Loucy (cell line): ENCODE data around the gene SLCO4A1.

Experiments used
- H2AFZ ChIP-seq: fragments of 200-600 bp; sonication (generic); 2 replicates; pipeline ENCODE4 v1.6.0; 2016; ENCODE audit warnings: antibody characterized with exemption, mild to moderate bottlenecking, low read length, moderate library complexity
- H3F3A ChIP-seq: fragments of 200-600 bp; 2 replicates; pipeline ENCODE4 v1.6.0; 2016; ENCODE audit warnings: antibody characterized with exemption, low read depth, mild to moderate bottlenecking
- H3K27me3 ChIP-seq: fragments of 200-600 bp; sonication (generic); 2 replicates; pipeline ENCODE4 v1.6.1; 2014; ENCODE audit warnings: low read length, mild to moderate bottlenecking; ENCODE audit not compliant: insufficient read depth, poor library complexity, severe bottlenecking
- H3K36me3 ChIP-seq: fragments of 200-600 bp; sonication (generic); 2 replicates; pipeline ENCODE4 v1.6.1; 2016; ENCODE audit warnings: low read length; ENCODE audit not compliant: insufficient read depth
- H3K4me1 ChIP-seq: fragments of 200-600 bp; sonication (generic); 2 replicates; pipeline ENCODE4 v1.5.1; 2014; ENCODE audit warnings: low read length, mild to moderate bottlenecking; ENCODE audit not compliant: insufficient read depth, poor library complexity, severe bottlenecking
- H3K4me2 ChIP-seq: fragments of 200-600 bp; sonication (generic); 2 replicates; pipeline ENCODE4 v1.6.0; 2014; ENCODE audit warnings: antibody characterized with exemption, low read length, low read depth, mild to moderate bottlenecking; ENCODE audit not compliant: poor library complexity, severe bottlenecking
- H3K4me3 ChIP-seq: fragments of 200-600 bp; sonication (generic); 2 replicates; pipeline ENCODE4 v1.5.1; 2014; ENCODE audit warnings: low read length, mild to moderate bottlenecking, mixed read lengths; ENCODE audit not compliant: poor library complexity, severe bottlenecking
- H3K79me2 ChIP-seq: fragments of 200-600 bp; sonication (generic); 2 replicates; pipeline ENCODE4 v1.6.1; 2014; ENCODE audit warnings: low read length; ENCODE audit not compliant: insufficient read depth
- H3K9ac ChIP-seq: fragments of 200-600 bp; sonication (generic); 2 replicates; pipeline ENCODE4 v1.6.0; 2014; ENCODE audit warnings: mild to moderate bottlenecking, low read depth, low read length, moderate library complexity; ENCODE audit not compliant: poor library complexity, severe bottlenecking
- H3K9me2 ChIP-seq: fragments of 200-600 bp; sonication (generic); replicated peaks from 2 replicates; pipeline ENCODE4 v1.6.1; 2016; ENCODE audit warnings: low read depth, low read length, mixed read lengths
- H3K9me3 ChIP-seq: fragments of 200-600 bp; sonication (generic); 2 replicates; pipeline ENCODE4 v1.6.1; 2014; ENCODE audit warnings: mild to moderate bottlenecking, antibody characterized with exemption, low read length, low read depth; ENCODE audit not compliant: insufficient read depth
- H4K20me1 ChIP-seq: fragments of 200-600 bp; sonication (generic); 2 replicates; pipeline ENCODE4 v1.6.0; 2014; ENCODE audit warnings: antibody characterized with exemption, low read length, mild to moderate bottlenecking; ENCODE audit not compliant: insufficient read depth, poor library complexity, severe bottlenecking
- CTCF ChIP-seq: fragments of 200-600 bp; sonication (generic); conservative IDR thresholded peaks from 2 replicates; pipeline ENCODE4 v1.5.1; 2014; ENCODE audit warnings: mild to moderate bottlenecking, antibody characterized with exemption, low read length
- EZH2phosphoT487 ChIP-seq: fragments of 200-600 bp; IDR thresholded peaks from 2 replicates; pipeline ENCODE4 v1.6.1; 2018; ENCODE audit warnings: antibody characterized with exemption, mild to moderate bottlenecking, moderate library complexity, borderline replicate concordance

SLCO4A1 gene

GRCh38 chr20:62669249-62669648, 26.9 kb downstream of the SLCO4A1 start:
- Histone ChIP-seq H3K4me2 (no peak overlapping the region), H3K4me1 (no peaks in the 10 kb centered on the region), H2AFZ (no peak overlapping the region), H3K9ac (no peak overlapping the region), H3K27me3 (no peaks in the 10 kb centered on the region), H3K9me3 (no peaks in the 10 kb centered on the region), H4K20me1 (no peaks in the 10 kb centered on the region), H3K9me2 (no peaks in the 10 kb centered on the region), H3F3A (no peaks in the 10 kb centered on the region), H3K36me3 (peaks cover 25% of the 10 kb centered on the region; the same call in 1 of the 2 replicates), H3K4me3 (no peak overlapping the region), H3K79me2 (no peaks in the 10 kb centered on the region)
- TF ChIP-seq CTCF (no peak), EZH2phosphoT487 (no peak)

DNA sequence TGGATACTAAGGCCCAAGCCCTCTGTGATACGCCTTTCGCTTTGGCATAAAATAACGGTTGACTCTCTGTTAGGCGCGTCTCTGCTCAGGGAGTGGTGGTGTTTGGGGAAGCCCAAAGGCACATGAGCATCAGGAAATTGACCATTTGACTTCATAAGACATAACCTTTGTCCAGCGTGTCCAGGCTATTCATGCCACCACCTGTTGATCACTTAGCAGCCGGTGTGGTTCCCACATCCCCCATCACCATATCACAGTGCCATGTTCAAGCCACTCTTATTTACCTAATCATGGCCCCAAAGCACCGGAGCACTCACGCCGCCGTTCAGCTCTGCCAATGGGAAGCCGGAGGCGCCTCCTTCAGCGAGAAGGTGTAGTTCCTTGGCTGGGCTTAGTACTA, 27.9 kb downstream of the SLCO4A1 start:
- no peak overlapping the region for H3K9ac ChIP-seq
- no peaks in the 10 kb centered on the region for H3K79me2 ChIP-seq
- H3K27me3 ChIP-seq: no peaks in the 10 kb centered on the region
- no peaks in the 10 kb centered on the region for H3F3A ChIP-seq
- no peaks in the 10 kb centered on the region for H3K4me1 ChIP-seq
- no peak overlapping the region for H3K4me3 ChIP-seq
- H3K36me3 ChIP-seq: peaks cover 21% of the 10 kb centered on the region; the same call in 1 of the 2 replicates
- H4K20me1 ChIP-seq: no peaks in the 10 kb centered on the region
- no peak overlapping the region for H2AFZ ChIP-seq
- H3K9me2 ChIP-seq: no peaks in the 10 kb centered on the region
- no peak overlapping the region for H3K4me2 ChIP-seq
- H3K9me3 ChIP-seq: no peaks in the 10 kb centered on the region
- no peak for TF ChIP-seq EZH2phosphoT487
- no peak for TF ChIP-seq CTCF

DNA sequence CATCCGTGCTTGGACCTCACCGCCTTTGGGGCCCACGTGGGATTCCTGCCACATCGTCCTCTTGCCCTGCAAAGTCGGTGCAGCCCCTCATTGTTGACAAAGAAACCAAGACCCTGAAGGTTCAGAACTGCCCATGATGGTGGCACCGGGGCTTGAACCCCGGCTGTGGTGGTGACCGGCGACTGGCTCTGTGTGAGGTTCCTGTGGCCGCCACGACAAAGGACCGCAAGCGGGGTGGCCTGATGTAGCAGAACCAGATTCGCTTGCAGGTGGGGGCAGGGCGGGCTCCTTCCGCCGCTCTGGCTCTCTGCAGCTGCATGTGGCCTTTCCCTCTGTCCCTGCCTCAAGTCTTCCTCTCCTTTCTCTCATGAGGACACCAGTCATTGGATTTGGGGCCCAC, 28.7 kb downstream of the SLCO4A1 start:
- no peaks in the 10 kb centered on the region for H3K4me1 ChIP-seq
- H4K20me1 ChIP-seq: no peaks in the 10 kb centered on the region
- no peaks in the 10 kb centered on the region for H3K9me2 ChIP-seq
- H3K79me2 ChIP-seq: no peaks in the 10 kb centered on the region
- peaks cover 19% of the 10 kb centered on the region; the same call in 1 of the 2 replicates for H3K36me3 ChIP-seq
- TF ChIP-seq CTCF: no peak
- no peak for TF ChIP-seq EZH2phosphoT487
- no peak overlapping the region for H3K4me2 ChIP-seq
- no peak overlapping the region for H3K9ac ChIP-seq
- H3K4me3 ChIP-seq: no peak overlapping the region
- H3K27me3 ChIP-seq: no peaks in the 10 kb centered on the region
- no peak overlapping the region for H2AFZ ChIP-seq
- no peaks in the 10 kb centered on the region for H3K9me3 ChIP-seq
- H3F3A ChIP-seq: no peaks in the 10 kb centered on the region
